ENCODE measurements around the gene C22orf15. TPM values are rescaled to one million over a fixed set of nuclear protein-coding genes. Genes with fewer than 3 reads are reported as not detected.
A peak's percentile ranks its signal among the peaks of the same experiment; 100 is the strongest.

C22orf15 gene
- total and polyA plus RNA-seq, 2 of the 8 experiments (the other 6 are each of a cell fraction or from before 2014, with no cell fraction given), result 4.2 to 4.9 TPM

- CTCF ChIA-PET (ENCODE audit: partially characterized antibody), result interaction anchor here (0.8 kb wide), 1 partner anchor 20 kb away, joined by 3 read pairs; no protein-coding TSS in a partner anchor
- no peak for FAIRE-seq
Observed at GRCh38 chr22:23756891-23757290, 5.9 kb upstream of the C22orf15 start.

More at GRCh38 chr22:23756891-23757290, 5.9 kb upstream of the C22orf15 start:
- Histone ChIP-seq H3K4ac (replicated peaks; ENCODE audit: insufficient read length, low read depth, low read length) (no peak overlapping the region), H4K91ac (replicated peaks; ENCODE audit: insufficient read length, low read length) (no peak overlapping the region), H3K9ac (replicated peaks in 1 of 4; ENCODE audit: extremely low read depth in 1 of 4, low read depth in 3 of 4, low read length in 3 of 4) (no peak overlapping the region), H3K79me1 (ENCODE audit: low read depth, low read length) (no peaks in the 10 kb centered on the region), H3K23ac (ENCODE audit: insufficient read length) (no peak overlapping the region), H2BK20ac (ENCODE audit: low read length) (no peak overlapping the region), H2BK120ac (replicated peaks; ENCODE audit: low read depth, low read length) (no peak overlapping the region), H2AFZ (ENCODE audit: low read length) (no peak overlapping the region), H3K36me3 (ENCODE audit: control insufficient read depth in 2 of 4, insufficient read depth in 4 of 4, low read length in 3 of 4) (no peaks in the 10 kb centered on the region), H3K14ac (ENCODE audit: insufficient read length) (no peak overlapping the region), H3K9me3 (ENCODE audit: insufficient read depth in 2 of 2, low read depth in 1 of 2, low read length in 1 of 2) (no peaks in the 10 kb centered on the region), H4K8ac (ENCODE audit: extremely low read depth, insufficient read depth, low read length) (no peak overlapping the region), H3K79me2 (ENCODE audit: control insufficient read depth in 1 of 2, insufficient read depth in 2 of 2, low read length in 2 of 2) (no peaks in the 10 kb centered on the region), H3K27me3 (replicated peaks in 1 of 4; ENCODE audit: control insufficient read depth in 3 of 4, extremely low read depth in 1 of 4, insufficient read depth in 3 of 4, low read length in 3 of 4) (no peaks in the 10 kb centered on the region), H3K4me2 (ENCODE audit: insufficient read depth in 1 of 2, low read depth in 2 of 2, low read length in 2 of 2) (peak overlapping the region in 1 of 2 experiments; percentile 28; a peak in 1 of 4 replicates), H2BK12ac (ENCODE audit: low read depth, low read length) (no peak overlapping the region), H3K18ac (ENCODE audit: extremely low read depth, low read length) (no peak overlapping the region), H2BK15ac (ENCODE audit: low read length) (0 out of 2 replicates have a peak overlapping the region, but pooled peaks have one; percentile 61), H4K5ac (ENCODE audit: insufficient read length, low read depth, low read length) (no peak overlapping the region), H4K20me1 (replicated peaks in 1 of 2; ENCODE audit: control insufficient read depth in 1 of 2, insufficient read depth in 2 of 2, low read length in 2 of 2) (no peaks in the 10 kb centered on the region), H3K4me1 (replicated peaks in 1 of 4; ENCODE audit: control insufficient read depth in 3 of 4, insufficient read depth in 4 of 4, low read length in 3 of 4) (peaks cover 0 to 6% (median 0%) of the 10 kb centered on the region in 4 experiments; a peak in 3 of 7 replicates), H3K4me3 (ENCODE audit: extremely low read depth in 1 of 4, insufficient read depth in 2 of 4, low read depth in 3 of 4, low read length in 4 of 4) (no peak overlapping the region), H3K56ac (replicated peaks; ENCODE audit: insufficient read length, low read depth, low read length) (no peak overlapping the region), H3K27ac (ENCODE audit: low read depth, low read length) (no peak overlapping the region), H3K23me2 (ENCODE audit: low read depth, low read length) (0 out of 2 replicates have a peak, but pooled peaks cover 2% of the 10 kb centered on the region), H2BK5ac (ENCODE audit: low read depth, low read length) (no peak overlapping the region), H2AK5ac (ENCODE audit: low read depth, low read length) (no peak overlapping the region)
- TF ChIP-seq CTCF (IDR thresholded peaks at IDR 0.05; ENCODE audit: control extremely low read depth in 1 of 3, insufficient read depth in 1 of 3, low read depth in 1 of 3, low read length in 3 of 3) (no peak), E2F6 (IDR thresholded peaks at IDR 0.05) (0 out of 2 replicates have a peak, but pooled peaks have one; percentile 16)
- DNase-seq (ENCODE audit: low read depth in 1 of 2, low spot score in 2 of 2), result no peak
- POLR2A ChIA-PET (ENCODE audit: partially characterized antibody), result interaction anchor here (1.8 to 5.3 kb wide), 3 partner anchors 10 to 101 kb away, joined by 5 to 22 read pairs (median 5); partner anchors contain the start of genes CHCHD10 and SLC2A11
- WGBS, 2 experiments (ENCODE audit: extremely low coverage in 1 of 2, insufficient coverage in 1 of 2, insufficient read length in 1 of 2, insufficient replicate concordance in 2 of 2, low coverage in 1 of 2, low lambda C conversion rate in 2 of 2, missing lambda C conversion rate in 1 of 2), result 70% methylated on average over 3 of the region's 4 CpGs; no CpG with 5 or more reads in 1 of the 2 experiments

All from H1 (cell line).